ENCODE measurements around the gene TXNDC2.
"Not testable (repeated sequence)": the region's sequence is repeated elsewhere in the genome, so short reads cannot be mapped to it uniquely, and the experiment has no call there.

The TXNDC2 gene

DNA sequence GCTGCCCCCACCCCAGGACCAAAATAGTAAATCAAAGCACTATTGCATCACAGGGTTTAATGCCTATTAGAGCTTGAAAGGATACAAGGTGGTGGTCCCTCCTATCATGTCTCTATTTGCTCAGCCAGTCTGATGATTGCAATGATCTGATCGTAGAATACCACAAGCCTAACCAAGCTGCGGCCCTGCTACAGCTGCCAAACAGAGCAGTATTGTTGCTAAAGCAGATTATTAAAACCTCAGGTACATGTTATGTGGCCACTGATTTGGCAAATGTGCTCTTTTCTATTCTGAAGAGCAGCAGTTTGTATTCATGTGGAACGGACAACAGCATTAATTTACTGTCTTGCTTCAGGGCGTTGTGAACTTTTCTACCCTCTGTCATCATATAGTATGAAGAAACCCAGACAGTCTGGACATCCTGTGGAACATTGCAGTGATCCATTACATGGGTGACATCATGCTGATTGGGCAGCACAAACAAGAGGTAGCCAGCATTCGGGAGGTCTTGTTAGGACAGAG, 19.7 kb downstream of the TXNDC2 start:
- TF ChIP-seq, protein P1, sequence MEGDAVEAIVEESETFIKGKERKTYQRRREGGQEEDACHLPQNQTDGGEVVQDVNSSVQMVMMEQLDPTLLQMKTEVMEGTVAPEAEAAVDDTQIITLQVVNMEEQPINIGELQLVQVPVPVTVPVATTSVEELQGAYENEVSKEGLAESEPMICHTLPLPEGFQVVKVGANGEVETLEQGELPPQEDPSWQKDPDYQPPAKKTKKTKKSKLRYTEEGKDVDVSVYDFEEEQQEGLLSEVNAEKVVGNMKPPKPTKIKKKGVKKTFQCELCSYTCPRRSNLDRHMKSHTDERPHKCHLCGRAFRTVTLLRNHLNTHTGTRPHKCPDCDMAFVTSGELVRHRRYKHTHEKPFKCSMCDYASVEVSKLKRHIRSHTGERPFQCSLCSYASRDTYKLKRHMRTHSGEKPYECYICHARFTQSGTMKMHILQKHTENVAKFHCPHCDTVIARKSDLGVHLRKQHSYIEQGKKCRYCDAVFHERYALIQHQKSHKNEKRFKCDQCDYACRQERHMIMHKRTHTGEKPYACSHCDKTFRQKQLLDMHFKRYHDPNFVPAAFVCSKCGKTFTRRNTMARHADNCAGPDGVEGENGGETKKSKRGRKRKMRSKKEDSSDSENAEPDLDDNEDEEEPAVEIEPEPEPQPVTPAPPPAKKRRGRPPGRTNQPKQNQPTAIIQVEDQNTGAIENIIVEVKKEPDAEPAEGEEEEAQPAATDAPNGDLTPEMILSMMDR (IDR thresholded peaks at IDR 0.05; ENCODE audit: borderline replicate concordance, insufficient read depth, low read depth, low read length) = no peak
- no peak overlapping the region for H3K4me3 ChIP-seq (ENCODE audit: low read depth, low read length)

DNA sequence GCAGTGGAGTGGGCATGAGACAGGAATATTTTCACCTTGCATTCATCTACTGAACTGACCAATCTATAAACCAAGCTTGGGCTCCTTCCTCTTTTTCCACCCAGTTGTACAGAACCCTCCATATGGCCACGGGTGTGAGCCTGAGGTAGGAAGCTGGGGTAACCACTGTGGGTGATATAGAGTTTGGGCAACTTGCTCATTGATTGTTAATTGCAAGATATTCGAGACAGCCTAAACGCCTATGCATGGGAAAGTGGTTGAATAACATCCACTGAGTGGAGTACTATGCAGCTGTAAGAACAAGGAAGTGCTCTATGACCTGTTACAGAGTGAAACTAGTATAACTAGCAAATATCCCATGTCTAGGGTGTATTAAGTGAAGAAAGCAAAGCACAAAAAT, 20.7 kb downstream of the TXNDC2 start:
- H3K4me3 ChIP-seq (ENCODE audit: low read depth, low read length) = no peak overlapping the region
- TF ChIP-seq, protein P1 (IDR thresholded peaks at IDR 0.05; ENCODE audit: borderline replicate concordance, insufficient read depth, low read depth, low read length) = no peak

DNA sequence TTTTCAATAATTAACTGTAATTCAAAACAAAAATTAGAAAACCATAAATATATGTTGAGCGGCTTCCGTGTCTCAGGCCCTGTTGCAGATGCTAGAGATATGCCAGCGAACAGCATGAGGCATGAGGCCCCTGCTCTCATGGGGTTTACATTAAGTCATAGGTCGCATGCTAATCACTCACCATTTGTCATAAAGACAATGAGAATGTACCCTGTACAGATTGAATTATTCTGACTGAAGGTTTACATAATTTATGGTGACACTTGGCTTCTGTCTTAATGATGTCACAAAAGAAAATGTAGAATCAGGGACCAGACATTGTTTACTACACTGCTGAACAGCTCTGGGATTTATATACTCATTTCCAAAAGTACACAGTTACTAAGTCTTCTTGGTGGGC, 22.1 kb downstream of the TXNDC2 start:
- TF ChIP-seq, protein P1 (IDR thresholded peaks at IDR 0.05; ENCODE audit: borderline replicate concordance, insufficient read depth, low read depth, low read length) = no peak

DNA sequence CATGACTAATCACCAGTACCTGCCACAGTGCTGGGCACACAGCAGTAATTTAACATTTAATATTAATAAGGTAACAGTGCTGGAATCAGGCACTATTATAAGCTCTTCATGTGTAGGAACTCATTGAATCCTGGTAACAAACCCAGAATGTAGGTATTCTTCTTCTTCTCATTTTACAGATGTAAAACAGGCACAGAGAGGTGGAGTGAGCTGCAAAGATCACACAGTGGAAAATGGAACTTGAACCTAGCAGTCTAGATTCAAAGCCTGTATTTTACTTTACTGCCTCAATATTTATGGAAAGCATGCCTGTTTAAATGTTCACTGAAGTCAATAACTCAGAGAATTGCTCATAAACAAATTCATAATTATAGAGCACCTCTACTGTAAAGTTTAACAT, 24.3 kb downstream of the TXNDC2 start:
- no peak overlapping the region for H3K4me3 ChIP-seq (ENCODE audit: low read depth, low read length)
- TF ChIP-seq, protein P1 (IDR thresholded peaks at IDR 0.05; ENCODE audit: borderline replicate concordance, insufficient read depth, low read depth, low read length) = no peak

More for the DNA sequence above, 22.1 kb downstream of the TXNDC2 start:
- no peak overlapping the region for H3K4me3 ChIP-seq (ENCODE audit: low read depth, low read length)

DNA sequence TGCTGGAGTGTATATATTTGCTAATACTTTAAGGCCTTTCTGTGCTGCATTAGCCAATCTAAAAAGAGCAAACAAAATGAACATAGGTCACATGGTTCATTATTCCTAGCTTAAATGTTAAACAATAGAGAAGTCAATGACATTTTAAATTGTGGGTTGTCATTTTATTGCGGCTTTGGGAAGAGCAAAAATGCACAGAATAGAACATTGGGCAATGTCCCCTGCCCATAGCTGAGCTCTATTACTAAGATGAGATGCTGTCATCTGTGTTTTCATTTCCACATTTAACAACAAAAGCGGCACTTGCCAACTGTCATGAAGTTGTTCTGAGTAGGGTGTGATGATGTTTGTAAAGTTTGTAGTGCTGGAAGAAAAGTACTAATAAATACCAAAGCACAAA, 24.9 kb downstream of the TXNDC2 start:
- TF ChIP-seq, protein P1 (IDR thresholded peaks at IDR 0.05; ENCODE audit: borderline replicate concordance, insufficient read depth, low read depth, low read length) = no peak
- no peak overlapping the region for H3K4me3 ChIP-seq (ENCODE audit: low read depth, low read length)

DNA sequence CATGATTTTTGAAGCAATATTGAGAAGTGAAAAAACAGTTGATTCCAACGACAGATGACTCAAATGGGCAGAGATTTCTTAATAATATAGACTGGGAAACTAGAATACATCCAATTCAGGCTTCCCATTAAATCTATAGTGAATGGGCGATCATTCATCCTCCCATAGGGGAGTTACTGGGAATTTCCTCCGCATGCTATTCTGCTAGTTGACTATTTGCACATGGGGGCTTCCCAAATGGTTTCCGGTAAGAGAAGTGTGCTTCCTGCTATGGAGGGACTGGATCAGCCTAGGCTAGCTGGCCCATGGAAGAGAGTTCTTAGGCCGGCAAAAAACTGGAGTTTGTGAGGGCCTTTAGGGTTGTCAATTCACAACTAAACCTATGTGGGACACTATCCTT, 25.5 kb downstream of the TXNDC2 start:
- TF ChIP-seq, protein P1 (IDR thresholded peaks at IDR 0.05; ENCODE audit: borderline replicate concordance, insufficient read depth, low read depth, low read length) = no peak

DNA sequence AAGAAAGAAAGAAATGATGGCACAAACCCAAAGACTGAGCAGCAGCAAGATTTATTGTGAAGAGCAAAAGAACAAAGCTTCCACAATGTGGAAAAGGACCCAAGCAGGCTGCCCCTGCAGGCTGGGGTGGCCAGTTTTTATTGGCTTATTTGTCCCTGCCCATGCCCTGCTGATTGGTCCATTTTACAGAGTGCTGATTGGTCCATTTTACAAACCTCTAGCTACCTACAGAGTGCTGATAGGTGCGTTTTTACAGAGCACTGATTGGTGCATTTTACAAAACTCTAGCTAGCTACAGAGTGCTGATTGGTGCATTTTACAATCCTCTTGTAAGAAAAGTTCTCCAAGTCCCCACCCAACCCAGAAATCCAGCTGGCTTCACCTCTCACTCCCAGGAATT, 26.5 kb downstream of the TXNDC2 start:
- H3K4me3 ChIP-seq (ENCODE audit: low read depth, low read length) = not testable (repeated sequence)

More for the DNA sequence above, 25.5 kb downstream of the TXNDC2 start:
- H3K4me3 ChIP-seq (ENCODE audit: low read depth, low read length) = no peak overlapping the region

DNA sequence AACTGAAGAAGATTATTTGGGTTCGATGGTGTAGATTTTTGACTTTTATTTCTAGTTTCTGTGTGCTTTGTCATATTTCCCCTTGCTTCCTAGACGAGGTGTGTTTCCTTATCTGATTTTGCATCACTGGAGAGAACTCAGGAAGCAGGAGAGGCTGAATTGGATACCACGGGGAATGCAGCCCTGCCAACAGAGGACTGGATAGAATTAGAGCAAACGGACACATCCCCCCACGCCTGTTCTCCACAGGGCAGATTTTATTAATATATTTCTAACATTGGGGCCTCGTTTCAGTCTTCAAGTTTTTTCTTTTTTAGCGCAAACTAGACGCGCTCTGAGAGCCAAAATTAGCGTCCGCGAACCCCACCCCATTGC, 27.4 kb downstream of the TXNDC2 start:
- H3K4me3 ChIP-seq (ENCODE audit: low read depth, low read length) = peak overlapping the region; percentile 93
- TF ChIP-seq, protein P1 (IDR thresholded peaks at IDR 0.05; ENCODE audit: borderline replicate concordance, insufficient read depth, low read depth, low read length) = no peak
